HG02588 (cell line): ENCODE measurements around the gene MYOZ2.

Experiments
- ATAC-seq: cut with Tn5 transposase; IDR thresholded peaks from one replicate; pipeline ENCODE4 v1.9.1; 2021; ENCODE audit warnings: mild to moderate bottlenecking, moderate library complexity; ENCODE audit not compliant: unreplicated experiment

The MYOZ2 gene

DNA sequence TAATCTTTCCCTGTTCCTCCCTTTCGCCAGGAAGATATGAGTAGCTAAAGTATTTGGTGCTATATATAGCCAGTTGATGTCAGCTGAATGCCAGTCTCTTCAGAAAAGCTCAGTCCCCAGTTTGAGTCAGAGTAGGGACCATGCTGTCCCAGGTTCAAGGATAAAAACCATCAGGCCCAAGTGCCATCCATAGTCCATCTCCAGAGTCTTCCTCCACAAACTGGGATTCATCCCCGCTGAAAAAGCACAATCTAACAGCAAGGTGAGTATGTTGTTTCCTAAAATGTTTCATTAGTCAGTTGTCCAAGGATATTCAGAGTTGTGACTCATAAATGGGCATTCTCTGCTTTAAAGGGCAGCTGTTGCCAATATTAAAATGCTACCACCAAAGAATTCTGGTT is at the start of gene MYOZ2:
TSS of gene MYOZ2 (plus strand) at position 112 of the 401 bp plus-strand sequence. CDS start 694 bp downstream, outside the sequence.
- no peak for ATAC-seq

DNA sequence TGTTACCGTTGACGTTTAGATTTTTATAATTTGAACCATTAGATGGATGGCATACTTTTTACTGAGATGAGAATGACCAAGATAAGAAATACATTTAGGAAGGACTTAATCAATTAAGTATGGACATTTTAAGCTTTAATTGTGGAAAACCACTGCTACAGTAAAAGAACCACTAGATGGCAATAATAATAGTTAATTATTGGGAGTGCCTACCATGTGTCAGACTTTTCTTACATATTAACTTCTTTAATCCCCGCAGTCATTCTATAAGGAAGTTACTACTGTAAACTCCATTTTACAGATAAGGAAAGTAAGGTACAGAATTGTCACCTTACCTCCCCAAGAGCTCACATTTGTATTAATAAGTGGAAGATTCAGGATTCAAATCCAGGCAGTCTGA is 48.5 kb upstream of the MYOZ2 start:
- ATAC-seq: no peak

DNA sequence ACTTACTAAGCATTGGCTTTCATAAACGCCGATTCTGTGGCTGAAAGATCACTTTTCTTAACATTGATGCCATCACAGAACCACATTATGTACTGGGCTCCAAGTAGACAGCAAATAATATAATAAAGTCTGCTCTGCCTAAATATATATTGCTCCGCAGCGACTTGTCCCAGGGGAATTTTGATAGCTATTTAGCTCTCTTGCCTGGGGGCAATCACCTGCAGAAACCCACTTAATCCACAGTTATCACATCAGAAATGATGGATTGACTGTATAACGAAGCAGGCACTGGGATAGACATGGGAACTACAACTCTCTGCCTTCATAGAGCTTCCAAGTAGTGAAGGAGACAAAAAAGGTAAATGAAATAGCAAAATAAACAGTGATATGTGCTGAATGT is 48.0 kb upstream of the MYOZ2 start:
- ATAC-seq: no peak

DNA sequence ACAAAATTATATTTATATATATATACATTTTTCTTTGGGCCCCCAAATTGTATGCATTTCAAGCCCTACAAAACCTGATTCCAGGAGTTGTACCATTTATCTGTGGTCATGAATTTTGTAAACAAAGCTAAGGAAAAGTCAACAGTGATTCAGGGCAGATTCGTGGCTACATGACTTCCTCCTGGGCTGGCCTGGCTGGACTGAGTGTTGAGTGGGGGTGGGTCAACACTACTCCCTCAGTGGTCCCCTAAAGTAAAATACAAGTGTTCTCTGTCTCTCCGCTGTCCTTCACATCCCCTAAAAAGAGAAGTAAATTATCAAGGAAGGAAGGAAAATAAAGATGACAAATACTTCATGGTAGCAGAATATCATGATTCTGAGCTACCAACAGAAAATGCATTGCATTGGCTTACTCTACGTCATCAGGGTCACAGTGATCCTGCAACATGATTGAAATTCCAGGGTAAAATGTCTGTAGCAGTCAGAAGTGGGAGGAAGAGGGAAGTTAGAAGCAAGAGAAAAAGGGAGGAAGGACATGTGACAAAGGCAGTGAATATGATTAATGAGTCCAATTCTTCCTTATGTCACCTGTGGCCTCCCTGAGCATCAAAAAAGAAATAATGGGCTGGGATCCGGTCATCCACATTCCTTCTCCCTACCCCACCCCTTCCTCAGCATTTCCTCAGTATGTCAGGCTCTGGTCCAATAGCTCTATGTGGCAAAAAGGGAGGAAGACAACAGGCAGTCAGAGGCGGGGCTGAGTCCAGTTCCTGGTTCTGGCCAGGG is 42.4 kb upstream of the MYOZ2 start:
- no peak for ATAC-seq

DNA sequence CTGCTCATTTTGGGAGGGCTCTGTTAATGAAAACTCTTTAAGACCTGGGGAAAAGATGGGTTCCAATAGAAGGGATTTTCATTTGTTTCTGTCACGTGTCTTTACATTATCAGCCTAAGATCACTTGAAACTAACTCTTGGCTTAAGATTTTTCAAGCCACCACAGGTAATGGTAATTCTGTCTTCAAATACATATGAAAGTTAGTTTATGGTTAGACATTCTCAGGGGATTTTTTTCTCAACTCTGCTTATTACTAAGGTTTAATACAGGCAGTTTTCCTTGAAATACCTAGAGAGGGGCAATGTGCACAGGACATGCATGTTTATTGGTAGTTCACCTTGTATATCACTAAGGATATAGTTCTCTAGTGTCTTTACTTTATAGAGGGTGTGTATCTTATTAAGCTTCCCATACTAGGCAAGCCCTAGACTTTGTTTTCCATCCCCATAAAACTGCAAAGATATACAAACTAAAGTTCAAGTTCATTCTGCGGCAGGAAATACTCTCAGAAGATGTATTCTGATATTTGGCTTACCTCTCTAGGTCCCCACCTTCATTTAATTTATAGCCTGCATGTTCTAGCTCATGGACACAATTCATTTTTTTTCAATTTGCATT is 38.2 kb upstream of the MYOZ2 start:
- ATAC-seq: no peak

DNA sequence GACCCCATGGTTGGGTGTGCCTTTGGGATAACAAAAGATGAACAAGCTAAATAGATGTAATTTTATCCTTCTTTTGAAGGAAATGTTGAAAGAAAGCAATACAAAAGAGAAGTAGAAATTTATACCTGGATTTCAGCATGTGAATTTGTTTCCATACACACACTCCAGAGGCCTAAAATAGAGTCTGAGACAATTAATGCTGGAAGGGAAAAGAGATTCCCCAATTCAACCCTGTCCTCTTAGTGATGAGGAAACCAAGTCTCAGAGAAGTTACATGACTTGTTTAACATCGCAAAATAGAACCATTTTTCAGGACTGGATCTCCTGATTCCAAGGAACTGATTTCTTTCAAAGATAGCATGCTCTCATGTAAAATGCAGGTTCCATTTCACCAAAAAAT is 37.3 kb upstream of the MYOZ2 start:
- no peak for ATAC-seq

DNA sequence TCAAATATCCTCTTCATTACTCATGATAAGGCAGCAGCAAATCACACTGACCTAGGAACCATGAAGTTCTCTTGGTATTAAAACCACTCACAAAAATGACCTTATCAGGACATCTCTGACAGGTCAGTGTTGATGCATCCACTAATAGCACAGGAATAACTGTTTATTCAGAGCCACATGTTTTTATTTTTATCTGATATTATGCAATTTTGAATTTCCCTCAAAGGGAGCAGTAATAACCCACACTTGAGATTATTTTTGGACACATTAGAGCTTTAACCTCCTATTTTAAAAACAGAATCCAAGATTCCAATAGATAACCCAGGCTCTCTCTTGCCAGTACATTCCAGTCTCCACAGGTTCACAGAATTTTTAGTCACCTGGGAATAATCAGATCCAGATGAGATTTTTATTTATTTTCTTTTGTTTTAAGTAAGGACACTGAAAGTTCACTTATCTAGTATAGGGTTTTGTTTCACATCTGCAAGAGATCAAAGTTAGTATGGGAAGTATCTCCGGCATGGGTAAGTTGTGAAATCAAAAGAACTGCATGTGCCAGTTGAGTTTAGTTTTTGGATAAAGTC is 36.3 kb upstream of the MYOZ2 start:
- no peak for ATAC-seq

DNA sequence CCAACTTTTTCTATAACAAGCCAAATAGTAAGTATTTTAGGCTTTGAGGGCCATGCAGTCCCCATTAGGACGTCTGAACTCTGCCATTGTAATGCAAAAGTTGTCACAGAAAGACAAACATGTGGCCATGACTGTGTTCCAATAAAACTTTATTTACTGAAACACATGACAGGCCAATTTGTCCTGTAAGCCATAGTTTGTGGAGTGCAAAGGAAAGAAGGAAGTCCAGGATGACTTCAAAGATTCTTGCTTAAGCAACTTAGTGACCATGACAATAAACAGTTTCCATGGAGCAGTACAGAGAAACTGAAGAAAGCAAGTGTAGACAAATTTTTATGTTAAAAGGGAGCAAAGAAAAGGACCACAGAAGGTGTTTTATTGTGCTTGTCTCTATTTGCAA is 35.0 kb upstream of the MYOZ2 start:
- ATAC-seq: no peak

DNA sequence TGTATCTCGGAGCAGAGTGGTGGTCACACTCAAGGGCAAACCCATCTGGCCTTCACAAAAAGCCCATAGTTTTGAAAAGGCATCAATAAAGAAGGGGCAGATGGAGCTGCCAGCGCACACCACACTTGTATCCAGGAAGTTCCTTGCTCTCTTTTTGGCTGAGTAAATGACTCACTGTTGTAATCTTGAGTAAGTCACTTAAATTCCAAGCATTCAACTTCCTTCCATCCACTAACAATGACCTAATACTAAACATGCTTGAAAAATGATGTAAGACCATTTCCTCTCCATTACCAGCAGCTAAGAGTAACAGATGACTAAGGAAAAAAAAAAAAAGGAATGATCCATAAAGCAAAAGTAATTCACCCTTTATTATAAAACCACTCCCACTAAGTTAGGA is 32.4 kb upstream of the MYOZ2 start:
- no peak for ATAC-seq

DNA sequence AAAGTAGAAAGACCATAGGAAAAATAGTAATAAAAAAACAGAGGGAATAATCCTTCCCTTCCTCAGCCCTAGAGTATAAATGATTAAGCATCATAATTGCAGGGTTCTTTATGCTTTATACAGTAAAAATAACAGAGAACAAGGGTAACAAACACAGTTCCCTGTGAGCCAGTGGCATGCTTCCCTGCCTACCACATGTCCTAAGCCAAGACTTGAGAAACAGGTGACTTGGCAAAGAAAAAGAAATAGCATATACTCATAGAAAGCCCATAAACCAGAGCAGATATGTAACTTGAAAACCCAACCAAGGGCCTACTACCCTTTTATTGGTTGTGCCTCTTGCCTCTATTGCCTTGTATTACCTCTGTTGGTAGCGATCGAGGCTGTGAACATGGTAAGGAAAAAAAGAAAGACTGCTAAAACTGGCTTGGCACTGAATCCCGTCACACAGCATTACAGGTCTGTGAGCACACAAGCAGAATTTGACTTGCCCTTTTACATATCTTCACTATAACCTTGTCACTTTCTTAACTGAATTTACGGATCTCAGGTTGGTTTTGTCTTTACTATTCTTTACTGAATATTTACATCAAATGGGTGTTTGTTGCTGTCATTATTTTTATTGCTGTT is 30.9 kb upstream of the MYOZ2 start:
- no peak for ATAC-seq

DNA sequence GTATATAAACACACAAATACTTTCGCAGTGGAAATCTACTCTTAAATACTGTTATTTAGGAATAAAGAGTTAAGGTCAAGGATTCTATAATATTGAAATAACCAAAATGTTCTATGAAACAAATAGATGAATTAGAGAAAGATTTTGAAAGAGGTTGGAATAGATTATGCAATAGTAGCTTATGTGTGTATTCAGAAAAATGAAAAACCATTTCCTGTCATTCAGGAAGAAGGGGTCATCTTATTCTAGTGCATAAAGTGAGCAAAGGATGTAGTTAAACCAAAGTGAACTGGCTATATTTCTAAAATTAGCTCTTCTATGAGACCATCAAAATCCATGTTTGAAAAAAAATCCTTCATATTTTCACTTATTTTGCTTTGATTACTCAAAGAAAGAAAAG is 30.0 kb upstream of the MYOZ2 start:
- ATAC-seq: no peak

DNA sequence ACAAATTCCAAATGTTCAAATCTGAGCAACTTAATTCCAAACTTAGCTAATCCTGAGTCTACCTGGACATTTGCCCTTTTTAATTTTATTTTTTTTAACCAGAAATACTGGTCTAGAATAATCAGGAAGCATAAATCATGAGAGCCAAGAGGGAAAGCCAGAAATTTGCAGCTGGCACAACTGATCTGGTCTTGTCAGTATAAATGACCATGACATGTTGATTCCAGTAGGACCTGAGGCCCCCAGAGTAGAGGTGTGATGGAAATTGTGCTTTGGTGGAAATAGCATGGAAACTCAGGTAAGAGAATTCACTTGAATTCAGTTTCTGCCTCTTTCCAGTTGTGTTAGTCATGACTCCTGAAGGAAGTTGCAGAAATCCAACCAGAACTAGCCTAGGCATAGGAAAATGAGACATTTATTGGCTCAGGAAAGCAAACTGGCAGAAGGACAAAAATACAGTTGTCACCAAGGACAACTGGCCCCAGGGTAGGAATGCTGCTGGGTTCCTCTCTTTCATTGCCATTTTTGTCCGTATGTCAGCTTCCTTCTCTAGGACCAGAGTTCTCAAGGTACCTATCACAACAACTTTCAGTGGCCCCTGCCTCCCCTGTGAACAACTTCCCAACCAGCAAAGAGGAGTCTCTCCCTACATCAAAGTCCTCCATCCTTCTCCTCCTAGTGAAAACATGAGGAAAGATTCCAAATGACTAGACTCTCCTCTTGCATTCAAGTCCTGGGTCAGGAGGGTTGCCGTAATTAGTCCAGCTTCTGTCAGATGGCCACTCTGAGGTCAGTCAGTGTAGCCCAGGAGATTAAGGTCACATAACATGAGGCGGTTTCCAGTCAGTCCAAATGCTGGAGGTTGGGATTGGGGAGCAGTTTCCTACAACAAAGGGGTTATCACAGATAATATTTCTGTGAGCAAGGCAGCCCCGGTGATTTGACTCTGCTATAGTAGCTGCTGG is 29.3 kb upstream of the MYOZ2 start:
- ATAC-seq: no peak

DNA sequence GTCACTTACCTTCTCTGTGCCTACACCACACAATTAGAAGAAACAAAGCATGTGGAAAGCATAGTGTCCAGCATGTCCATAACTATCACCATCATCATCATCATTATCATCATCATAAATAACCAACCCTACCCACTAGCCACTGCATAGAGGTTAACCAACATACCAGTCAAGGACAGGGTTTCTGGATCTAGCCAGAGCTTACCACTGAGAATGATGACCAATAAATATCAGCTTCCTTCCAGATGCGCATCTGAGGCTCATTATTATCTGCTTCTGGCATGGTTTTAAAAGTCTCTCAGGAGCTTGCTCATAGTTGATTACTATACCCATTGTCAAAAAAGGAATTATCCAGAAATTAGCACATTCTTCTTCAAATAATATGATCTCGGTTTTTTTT is 25.5 kb upstream of the MYOZ2 start:
- no peak for ATAC-seq

DNA sequence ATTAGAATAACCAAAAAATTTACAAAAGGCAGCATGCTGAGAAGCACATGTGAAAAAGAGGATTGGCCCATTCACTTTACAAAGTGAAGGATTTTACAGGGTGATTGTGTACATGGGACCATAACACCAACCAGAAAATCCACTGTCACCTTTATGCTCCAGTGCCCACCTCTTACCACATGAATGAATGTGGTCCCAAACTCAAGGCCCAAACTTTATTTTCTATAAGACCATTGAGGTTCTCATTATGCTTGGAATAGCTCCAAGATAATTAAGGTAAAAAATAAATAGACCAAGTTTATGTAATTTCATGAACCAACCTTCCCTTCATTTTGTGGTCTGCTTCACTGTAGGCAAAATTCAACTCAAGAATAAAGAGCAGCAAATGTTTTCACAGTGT is 24.3 kb upstream of the MYOZ2 start:
- no peak for ATAC-seq

DNA sequence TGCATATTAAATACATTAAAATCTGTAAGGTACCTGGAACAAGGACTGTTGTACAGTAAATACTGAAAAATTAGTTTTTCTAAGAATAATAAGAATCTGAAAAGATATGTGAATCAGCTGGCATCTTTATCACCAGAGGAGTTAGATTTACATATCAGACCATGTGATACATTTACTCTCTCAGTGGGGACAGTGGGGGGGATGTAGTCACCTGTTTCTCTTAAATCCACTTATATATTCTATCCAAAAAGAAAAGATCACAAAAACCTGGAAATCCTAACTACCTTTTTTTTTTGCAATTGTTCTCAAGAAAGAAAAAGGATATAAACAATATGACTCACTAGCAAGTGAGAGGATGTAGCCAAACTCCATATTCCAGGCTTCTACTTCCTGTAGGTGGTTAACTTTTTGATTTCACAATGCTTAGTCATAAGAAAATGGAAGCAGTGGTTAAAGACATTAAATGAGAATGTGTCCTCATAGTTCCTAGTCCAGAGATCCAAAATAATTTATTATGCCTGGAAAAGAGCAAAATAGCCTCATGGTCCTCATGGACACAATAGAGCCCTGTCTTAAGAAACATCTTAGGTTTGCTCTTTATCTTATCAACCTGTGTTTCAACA is 22.5 kb upstream of the MYOZ2 start:
- ATAC-seq: no peak

DNA sequence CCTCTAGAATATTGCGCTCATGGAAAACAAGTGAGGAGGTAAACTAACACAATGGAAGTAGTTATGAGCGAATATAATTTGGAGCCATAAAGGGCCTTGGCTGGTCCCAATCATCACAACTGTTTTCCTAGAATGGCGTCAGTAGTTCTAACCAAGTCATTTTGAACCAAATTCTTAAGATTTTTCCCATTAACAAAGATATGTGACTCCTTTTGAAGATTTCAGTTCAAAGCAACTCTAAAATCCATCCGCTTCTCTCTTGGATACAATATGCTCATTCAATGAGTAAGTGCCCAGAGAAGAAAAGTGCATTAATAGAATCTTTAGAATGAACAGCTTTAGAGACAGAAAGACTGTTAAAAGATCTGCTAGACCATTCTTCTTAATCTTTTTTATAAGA is 19.6 kb upstream of the MYOZ2 start:
- ATAC-seq: no peak

DNA sequence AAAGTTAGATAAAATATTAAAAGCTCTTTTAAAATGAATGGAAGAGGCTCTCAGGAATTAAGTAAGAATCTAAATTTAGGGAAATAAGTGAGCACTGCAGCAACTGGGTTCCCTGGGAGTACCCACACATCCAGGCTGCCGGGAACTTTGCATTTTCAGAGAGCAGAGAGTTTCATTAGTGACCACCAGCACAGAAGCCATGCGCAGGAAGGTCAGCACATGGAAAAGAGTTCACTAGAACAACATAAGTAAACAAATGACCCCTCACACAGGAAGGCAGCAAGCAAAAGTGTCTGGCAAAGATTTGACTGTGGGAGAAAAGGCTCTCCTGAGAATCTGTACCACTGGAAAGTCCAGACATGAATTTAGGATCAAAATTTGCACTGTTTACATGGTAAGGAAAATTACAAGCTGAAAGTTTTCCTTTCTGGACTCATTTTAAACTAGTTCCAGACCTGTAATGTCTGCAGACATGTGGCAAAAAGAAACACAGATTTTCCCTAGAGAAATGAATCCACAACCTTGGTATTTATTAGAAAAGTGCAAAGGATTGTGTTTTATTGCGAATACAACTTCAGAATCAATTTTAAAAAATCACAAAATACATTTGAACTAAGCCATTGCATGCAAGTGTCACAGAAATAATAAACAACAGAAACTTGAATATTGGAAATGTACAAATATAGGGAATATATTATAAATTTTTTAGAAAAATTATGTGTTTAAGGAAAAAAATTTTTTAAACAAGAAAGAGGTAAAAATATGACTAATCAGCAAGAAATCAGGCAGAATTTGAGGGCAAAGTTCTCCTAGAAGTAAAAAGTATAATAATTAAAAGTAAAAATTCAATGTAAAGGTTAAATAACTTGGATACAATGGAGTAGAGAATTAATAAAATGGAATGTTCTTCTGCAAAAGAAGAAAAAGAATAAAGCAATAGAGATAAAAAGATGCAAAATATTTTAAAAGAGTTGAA is 18.4 kb upstream of the MYOZ2 start:
- no peak for ATAC-seq

DNA sequence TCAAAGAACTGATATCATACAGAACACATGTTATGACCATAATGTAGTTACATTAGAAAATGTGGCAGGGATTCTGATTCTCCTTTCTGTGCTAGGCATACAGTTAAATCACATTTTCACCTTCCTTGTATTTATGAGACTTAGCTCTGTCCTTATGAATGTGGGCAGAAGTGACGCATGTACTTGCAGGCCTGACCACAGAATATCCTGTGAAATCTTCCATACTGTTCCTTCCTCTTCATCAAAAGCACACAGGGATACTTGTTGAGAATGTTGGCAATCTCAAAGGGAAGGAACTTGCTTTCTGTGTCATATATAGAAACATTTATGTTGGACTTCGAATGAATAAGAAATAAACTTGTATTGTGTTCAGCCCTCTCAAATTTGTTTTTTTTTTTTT is 17.2 kb upstream of the MYOZ2 start:
- no peak for ATAC-seq

DNA sequence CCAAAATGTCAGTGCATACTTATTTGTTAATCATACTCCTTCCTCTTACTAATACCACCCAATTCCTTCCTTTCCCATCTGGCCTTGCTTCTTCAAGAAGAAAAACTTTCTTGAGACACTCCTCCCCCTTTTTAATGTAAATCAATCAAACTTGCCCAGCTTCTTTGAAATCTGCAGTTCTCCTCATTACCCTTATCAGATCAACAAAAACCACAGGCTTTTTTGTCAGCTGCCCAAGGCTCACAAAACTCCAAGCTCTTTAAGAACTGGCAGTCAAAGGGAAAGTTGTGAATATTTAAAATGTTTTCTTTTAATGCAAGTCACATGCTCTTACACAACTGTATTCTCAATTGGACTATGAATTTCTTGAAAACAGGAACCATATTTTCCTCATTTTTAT is 11.3 kb upstream of the MYOZ2 start:
- no peak for ATAC-seq
